Measurements from ENCODE around the gene ESR1.

Gene ESR1

DNA sequence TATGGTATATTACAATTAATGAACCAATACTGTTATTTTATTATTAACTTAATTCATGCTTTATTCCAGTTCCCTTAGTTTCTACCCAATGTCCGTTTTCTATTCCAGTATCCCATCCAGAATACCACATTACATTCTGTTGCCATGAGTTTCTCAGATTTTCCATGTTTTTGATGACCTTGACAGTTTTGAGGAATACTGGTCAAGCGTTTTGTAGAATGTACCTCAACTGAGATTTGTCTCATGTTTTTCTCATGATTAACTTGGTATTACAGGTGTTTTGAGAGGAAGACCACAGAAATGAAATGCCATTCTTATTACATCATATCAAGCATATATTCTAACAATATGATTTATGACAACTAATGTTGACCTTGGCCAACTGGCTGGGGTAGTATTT, 23.8 kb upstream of the ESR1 start:
- no peak overlapping the region for H2AFZ ChIP-seq
- no peak overlapping the region for H3K9ac ChIP-seq
- no peaks in the 10 kb centered on the region for H3K4me1 ChIP-seq
- no peak overlapping the region for H3K4me2 ChIP-seq (ENCODE audit: low read length)
- H3K4me3 ChIP-seq (ENCODE audit: low read depth, low read length) = no peak overlapping the region
- no peaks in the 10 kb centered on the region for H3K9me3 ChIP-seq (ENCODE audit: control insufficient read depth, low read length)
- no peaks in the 10 kb centered on the region for H3K36me3 ChIP-seq (ENCODE audit: control insufficient read depth, insufficient read depth, low read length)
- H3K27ac ChIP-seq = no peak overlapping the region
- H3K27me3 ChIP-seq (ENCODE audit: control insufficient read depth, insufficient read depth, low read length) = no peaks in the 10 kb centered on the region
- H3K79me2 ChIP-seq = no peaks in the 10 kb centered on the region
- TF ChIP-seq, protein P1, sequence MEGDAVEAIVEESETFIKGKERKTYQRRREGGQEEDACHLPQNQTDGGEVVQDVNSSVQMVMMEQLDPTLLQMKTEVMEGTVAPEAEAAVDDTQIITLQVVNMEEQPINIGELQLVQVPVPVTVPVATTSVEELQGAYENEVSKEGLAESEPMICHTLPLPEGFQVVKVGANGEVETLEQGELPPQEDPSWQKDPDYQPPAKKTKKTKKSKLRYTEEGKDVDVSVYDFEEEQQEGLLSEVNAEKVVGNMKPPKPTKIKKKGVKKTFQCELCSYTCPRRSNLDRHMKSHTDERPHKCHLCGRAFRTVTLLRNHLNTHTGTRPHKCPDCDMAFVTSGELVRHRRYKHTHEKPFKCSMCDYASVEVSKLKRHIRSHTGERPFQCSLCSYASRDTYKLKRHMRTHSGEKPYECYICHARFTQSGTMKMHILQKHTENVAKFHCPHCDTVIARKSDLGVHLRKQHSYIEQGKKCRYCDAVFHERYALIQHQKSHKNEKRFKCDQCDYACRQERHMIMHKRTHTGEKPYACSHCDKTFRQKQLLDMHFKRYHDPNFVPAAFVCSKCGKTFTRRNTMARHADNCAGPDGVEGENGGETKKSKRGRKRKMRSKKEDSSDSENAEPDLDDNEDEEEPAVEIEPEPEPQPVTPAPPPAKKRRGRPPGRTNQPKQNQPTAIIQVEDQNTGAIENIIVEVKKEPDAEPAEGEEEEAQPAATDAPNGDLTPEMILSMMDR (IDR thresholded peaks at IDR 0.05) = no peak

DNA sequence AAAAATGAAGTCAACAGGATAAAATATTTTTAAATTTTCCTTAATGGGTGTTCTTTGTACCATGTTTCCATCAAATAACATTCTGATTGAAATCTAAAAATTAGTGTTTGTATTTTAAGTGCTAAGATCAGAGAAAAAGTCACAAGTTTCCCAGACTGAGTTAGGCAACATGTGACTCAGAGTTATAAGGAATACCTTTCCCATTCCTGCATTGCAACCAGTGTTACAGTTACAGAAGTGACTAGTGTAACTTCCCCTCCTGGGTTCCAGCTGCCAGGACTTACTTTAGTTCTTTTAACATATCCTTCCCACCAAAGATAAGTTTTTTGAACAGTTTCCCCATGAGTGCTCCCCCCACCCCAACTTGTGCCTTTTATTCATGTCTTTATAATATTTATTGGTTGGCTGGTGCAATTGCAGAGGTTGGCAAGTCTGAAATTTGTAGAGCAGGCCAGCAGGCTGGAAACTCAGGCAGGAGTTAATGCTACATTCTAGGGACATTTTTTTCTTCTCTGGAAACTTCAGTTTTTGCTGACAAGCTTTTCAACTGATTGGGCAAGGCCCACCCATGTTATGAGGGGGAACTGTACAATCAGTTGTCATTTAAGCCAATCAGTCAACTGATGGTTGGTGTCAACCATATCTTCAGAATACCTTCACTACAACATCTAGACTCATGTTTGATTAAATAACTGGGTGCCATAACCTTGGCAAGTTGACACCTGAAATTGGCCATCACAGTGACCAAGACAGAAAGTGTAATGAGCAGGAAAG, 22.9 kb upstream of the ESR1 start:
- H3K4me2 ChIP-seq (ENCODE audit: low read length) = no peak overlapping the region
- TF ChIP-seq, protein P1 (IDR thresholded peaks at IDR 0.05) = no peak
- no peak overlapping the region for H2AFZ ChIP-seq
- H3K4me1 ChIP-seq = no peaks in the 10 kb centered on the region
- no peaks in the 10 kb centered on the region for H3K27me3 ChIP-seq (ENCODE audit: control insufficient read depth, insufficient read depth, low read length)
- no peaks in the 10 kb centered on the region for H3K9me3 ChIP-seq (ENCODE audit: control insufficient read depth, low read length)
- H3K27ac ChIP-seq = no peak overlapping the region
- no peak overlapping the region for H3K9ac ChIP-seq
- H3K79me2 ChIP-seq = no peaks in the 10 kb centered on the region
- H3K36me3 ChIP-seq (ENCODE audit: control insufficient read depth, insufficient read depth, low read length) = no peaks in the 10 kb centered on the region
- H3K4me3 ChIP-seq (ENCODE audit: low read depth, low read length) = no peak overlapping the region

DNA sequence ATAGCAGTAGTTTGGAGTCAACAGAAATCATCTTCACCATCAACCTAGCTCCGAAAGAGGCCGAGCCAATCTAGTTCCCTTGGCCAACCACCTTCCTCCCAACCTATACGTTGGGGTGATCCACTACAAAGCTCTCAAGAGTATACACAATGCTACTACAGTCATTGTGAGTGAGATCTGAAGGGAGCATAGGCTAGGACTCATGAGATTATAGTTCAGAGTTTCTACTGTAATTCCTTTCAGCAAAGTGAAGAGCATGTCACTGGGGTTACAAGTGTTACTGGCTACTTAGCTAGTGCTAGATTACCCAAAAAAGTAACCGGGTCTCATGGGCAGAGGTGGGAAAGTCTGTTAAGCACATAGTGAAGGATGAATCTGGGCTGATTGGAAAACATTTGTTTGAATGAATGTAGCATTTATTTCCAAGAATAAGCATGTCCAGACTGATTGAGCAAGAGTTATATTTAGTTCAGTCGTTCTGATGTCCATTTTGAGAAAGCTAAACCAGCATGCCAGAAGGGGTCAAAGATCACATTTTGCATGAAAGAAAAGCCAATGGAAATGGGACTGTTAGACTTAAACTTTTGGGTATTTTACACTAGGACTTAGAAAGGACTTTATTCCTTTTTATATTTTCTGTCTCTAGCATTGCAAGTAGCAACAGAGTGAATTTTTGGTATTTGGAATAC, 10.5 kb upstream of the ESR1 start:
- no peaks in the 10 kb centered on the region for H3K36me3 ChIP-seq (ENCODE audit: control insufficient read depth, insufficient read depth, low read length)
- no peaks in the 10 kb centered on the region for H3K79me2 ChIP-seq
- no peaks in the 10 kb centered on the region for H3K9me3 ChIP-seq (ENCODE audit: control insufficient read depth, low read length)
- H3K4me1 ChIP-seq = no peaks in the 10 kb centered on the region
- no peaks in the 10 kb centered on the region for H3K27me3 ChIP-seq (ENCODE audit: control insufficient read depth, insufficient read depth, low read length)
- no peak overlapping the region for H3K4me2 ChIP-seq (ENCODE audit: low read length)
- no peak overlapping the region for H2AFZ ChIP-seq
- H3K27ac ChIP-seq = no peak overlapping the region
- H3K9ac ChIP-seq = no peak overlapping the region
- TF ChIP-seq, protein P1 (IDR thresholded peaks at IDR 0.05) = no peak
- no peak overlapping the region for H3K4me3 ChIP-seq (ENCODE audit: low read depth, low read length)

DNA sequence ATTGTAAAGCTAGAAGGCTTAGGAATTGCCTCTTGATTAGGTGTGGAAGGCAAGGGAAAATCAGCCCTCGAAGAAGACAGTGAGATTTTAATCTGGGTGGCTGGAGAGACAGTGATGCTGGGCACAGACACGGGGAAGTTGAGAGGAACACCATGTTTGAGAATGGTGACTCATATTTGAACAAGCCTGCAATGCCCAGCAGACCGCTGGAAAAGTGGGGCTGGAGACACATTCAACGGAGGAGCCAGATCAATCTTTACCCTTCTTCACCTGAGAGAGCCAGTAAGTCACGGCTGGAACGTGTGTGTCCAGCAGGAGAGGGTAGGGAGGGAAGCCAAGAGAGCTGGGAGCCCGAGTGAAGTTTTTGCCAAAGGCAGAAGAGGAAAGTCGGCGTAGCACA, 3.7 kb upstream of the ESR1 start:
- Histone ChIP-seq H3K27ac (no peak overlapping the region), H3K79me2 (no peaks in the 10 kb centered on the region), H3K9me3 (ENCODE audit: control insufficient read depth, low read length) (no peaks in the 10 kb centered on the region), H3K36me3 (ENCODE audit: control insufficient read depth, insufficient read depth, low read length) (no peaks in the 10 kb centered on the region), H3K4me2 (ENCODE audit: low read length) (no peak overlapping the region), H3K27me3 (ENCODE audit: control insufficient read depth, insufficient read depth, low read length) (peaks cover 6% of the 10 kb centered on the region), H3K9ac (no peak overlapping the region), H3K4me3 (ENCODE audit: low read depth, low read length) (no peak overlapping the region), H2AFZ (no peak overlapping the region), H3K4me1 (no peaks in the 10 kb centered on the region)
- TF ChIP-seq, protein P1 (IDR thresholded peaks at IDR 0.05) = no peak
